Measurements from ENCODE around the gene CMTM1.
"Not testable (repeated sequence)": the region's sequence is repeated elsewhere in the genome, so short reads cannot be mapped to it uniquely, and the experiment has no call there.

CMTM1 gene

DNA sequence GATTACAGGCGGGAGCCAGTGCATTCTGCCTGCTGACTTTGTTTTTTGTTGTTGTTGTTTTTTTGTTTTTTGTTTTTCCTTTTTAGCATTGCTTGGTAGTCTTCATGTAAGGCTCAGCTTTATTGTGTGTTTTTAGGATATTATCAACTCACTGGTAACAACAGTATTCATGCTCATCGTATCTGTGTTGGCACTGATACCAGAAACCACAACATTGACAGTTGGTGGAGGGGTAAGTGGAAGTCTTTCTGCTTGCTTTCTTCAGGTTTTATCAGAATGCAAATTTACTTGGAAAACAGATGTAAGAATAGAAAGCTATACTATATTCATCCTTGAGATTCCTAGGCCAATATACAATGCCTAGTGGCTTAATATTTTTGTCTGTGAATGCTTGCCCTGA lies 3.3 kb upstream of the CMTM1 start:
- no peak for DNase-seq (ENCODE audit: low spot score)

- no peak for DNase-seq (ENCODE audit: low spot score)
Measured at GRCh38 chr16:66563574-66564334, 2.5 kb upstream of the CMTM1 start.

DNA sequence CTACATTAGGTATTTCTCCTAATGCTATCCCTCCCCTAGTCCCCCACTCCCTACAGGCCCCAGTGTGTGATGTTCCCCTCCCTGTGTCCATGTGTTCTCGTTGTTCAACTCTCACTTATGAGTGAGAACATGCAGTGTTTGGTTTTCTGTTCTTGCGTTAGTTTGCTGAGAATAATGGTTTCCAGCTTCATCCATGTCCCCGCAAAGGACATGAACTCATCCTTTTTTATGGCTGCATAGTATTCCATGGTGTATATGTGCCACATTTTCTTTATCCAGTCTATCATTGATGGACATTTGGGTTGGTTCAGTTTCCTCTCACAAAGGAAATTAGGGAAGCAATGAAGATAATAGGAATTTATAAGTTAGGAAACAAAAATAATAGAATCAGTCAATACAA lies 1.0 kb downstream of the CMTM1 start:
- not testable (repeated sequence) for DNase-seq (ENCODE audit: low spot score)

GRCh38 chr16:66568355-66568754 lies 2.1 kb downstream of the CMTM1 start:
- no peak for DNase-seq (ENCODE audit: low spot score)

GRCh38 chr16:66569131-66569530 lies 2.9 kb downstream of the CMTM1 start:
- no peak for DNase-seq (ENCODE audit: low spot score)

GRCh38 chr16:66569827-66570405 lies 3.7 kb downstream of the CMTM1 start:
- no peak for DNase-seq (ENCODE audit: low spot score)

- DNase-seq (ENCODE audit: low spot score) = no peak
Measured at GRCh38 chr16:66572356-66572755, 6.1 kb downstream of the CMTM1 start.

GRCh38 chr16:66574081-66574480 lies 7.8 kb downstream of the CMTM1 start:
- DNase-seq (ENCODE audit: low spot score) = no peak

GRCh38 chr16:66574531-66574930 lies 8.3 kb downstream of the CMTM1 start:
- DNase-seq (ENCODE audit: low spot score) = no peak

GRCh38 chr16:66575060-66575459 lies 8.8 kb downstream of the CMTM1 start:
- DNase-seq (ENCODE audit: low spot score) = no peak

DNA sequence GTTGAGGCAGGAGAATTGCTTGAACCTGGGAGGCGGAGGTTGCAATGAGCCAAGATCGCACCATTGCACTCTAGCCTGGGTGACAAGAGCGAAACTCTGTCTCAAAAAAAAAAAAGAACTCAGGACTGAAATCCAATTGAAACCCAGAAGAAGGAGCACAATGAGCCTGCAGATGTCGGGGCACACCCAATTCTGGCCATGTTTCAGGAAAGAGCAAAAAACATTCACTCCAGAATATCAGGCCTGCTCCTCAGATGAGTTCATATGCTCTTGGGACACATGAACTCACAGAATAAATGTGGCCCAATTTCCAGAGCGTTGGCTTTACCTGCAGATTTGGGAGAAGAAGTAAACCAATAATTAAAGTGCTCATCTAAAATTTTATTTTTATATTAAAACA lies 10.1 kb downstream of the CMTM1 start:
- DNase-seq (ENCODE audit: low spot score) = no peak

DNA sequence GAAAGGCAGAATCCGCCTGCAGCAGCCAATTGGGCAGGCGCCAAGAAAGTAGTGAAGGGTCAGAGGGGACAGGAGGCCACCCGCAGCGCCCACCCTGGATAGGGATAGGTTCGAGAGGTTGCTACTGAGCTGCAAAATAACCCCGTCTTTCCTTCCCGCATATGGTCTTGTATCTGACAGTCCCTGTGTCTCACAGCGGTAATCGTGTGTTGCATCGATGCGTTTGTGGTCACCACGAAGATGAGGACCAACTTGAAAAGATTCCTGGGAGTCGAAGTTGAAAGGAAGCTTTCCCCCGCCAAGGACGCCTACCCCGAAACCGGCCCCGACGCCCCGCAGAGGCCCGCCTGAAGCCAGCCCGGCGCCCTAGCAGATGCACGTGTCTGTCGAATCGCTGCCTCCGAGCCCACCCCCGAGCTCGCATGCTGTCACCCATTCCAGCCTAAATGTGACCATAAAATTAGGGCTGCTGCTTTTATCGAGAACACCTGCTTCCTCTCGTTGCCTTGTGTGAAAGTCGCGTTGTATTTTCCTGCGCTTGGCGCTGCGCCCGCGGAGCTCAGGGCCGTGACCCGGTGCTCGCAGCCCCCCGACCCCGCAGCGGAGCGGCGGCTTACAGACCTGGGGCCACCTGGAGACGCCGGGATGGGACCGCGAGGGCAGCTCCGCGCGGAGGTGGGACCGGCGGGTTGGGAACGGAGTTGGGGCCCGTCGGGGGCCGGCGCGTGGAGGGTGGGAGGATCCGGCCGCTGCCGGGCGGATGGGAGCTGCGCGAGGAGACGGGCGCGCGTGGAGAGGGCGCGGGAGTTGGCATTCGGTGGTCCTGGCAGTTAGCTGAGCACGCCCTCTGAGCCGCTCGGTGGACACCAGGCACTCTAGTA lies 12.7 kb downstream of the CMTM1 start, which contains the start of gene CMTM2:
Gene CMTM2 (plus strand): TSS at position 813 of the 881 bp plus-strand sequence. CDS start 145 bp downstream, outside the sequence.
- DNase-seq (ENCODE audit: low spot score) = peak; percentile 48

DNA sequence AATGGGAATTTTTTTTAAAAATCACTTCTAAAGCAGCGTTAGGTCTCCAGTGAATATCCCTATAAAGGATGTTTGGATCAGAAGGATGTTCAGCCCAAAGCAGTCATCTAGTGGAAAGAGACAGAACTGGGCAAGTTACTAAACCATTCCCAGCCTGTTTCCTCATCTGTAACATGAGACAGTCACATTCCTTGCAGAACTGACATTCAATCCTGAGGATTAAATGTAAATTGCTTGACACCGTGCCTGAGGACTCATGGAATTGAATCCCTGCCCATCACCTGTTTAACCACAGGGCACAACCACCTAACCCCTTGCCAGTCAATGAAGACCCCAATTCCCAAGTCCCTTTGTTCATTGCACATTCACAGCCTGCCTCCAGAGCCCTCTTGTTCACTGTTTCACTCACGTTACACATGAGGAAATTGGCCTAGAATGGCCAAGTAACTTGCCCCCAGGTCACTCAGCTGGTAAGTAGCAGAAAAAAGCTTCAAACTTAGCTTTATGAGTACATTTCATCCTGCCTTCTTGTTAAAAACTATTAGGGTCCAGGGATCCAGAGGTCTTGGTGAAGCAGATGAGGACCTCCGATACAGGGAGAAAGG lies 14.5 kb downstream of the CMTM1 start:
- peak; percentile 54 for DNase-seq (ENCODE audit: low spot score)

- no peak for DNase-seq (ENCODE audit: low spot score)
Measured at GRCh38 chr16:66581246-66581952, 15.2 kb downstream of the CMTM1 start.

GRCh38 chr16:66585481-66586239 lies 19.4 kb downstream of the CMTM1 start:
- DNase-seq (ENCODE audit: low spot score) = no peak

DNA sequence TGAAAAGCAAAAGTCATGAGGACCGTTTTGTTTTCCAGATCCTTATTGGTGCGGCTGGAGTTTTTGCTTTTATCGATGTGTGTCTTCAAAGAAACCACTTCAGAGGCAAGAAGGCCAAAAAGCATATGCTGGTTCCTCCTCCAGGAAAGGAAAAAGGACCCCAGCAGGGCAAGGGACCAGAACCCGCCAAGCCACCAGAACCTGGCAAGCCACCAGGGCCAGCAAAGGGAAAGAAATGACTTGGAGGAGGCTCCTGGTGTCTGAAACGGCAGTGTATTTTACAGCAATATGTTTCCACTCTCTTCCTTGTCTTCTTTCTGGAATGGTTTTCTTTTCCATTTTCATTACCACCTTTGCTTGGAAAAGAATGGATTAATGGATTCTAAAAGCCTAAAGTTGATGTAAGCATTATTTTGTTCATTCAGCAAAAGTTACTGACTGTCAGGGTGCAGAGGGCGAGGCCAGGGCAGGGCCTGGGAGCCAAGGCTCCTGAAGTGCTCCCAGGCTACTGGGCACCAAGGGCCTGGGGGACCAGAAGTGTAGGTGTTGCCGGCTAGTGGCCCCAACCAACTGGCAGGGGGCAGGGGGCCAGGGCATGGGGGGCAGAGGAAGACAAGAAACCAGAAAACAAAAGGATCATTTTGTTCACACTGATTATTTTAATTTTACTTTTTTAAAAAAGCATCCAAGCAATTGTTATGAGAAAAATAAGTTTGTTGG lies 21.8 kb downstream of the CMTM1 start:
- DNase-seq (ENCODE audit: low spot score) = no peak

- peak; percentile 71 for DNase-seq (ENCODE audit: low spot score)
Measured at GRCh38 chr16:66588981-66589713, 22.9 kb downstream of the CMTM1 start.

DNA sequence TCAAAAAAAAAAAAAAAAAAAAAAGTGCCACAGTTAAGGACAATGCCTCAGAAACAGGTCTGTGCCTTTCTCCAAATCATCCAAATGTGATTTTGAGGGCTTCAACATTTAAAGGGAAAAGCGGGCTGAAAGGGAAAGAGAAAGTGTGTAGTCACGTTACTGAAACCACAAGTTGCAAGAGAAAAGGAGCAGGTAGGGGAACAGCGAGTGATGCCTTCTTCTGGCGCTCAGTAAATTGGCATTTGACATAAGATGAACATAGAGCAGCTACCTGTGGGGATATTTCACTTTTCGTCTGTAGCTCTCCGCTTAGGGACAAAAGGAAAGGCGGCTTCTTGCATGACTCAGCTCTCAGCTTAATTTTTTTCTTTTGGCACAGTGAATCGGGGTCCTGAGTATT lies 24.1 kb downstream of the CMTM1 start:
- DNase-seq (ENCODE audit: low spot score) = no peak

GRCh38 chr16:66591018-66591417 lies 24.8 kb downstream of the CMTM1 start:
- DNase-seq (ENCODE audit: low spot score) = no peak

DNA sequence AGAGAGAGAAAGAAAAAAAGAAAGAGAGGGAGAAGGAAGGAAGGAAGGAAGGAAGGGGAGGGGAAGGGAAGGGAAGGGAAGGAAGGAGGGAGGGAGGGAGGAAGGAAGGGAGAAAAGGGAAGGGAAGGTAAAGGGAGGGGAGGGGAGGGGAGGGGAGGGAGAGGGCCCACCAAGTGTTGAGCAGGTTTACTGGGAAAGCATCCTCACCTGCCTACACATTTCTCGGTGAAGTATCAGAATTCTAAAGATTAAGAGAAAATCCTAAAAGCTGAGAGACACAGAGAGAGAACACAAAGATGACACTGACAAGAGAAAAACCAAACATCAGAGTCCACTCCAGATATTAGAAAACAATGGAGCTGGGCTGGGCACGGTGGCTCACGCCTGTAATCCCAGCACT lies 26.0 kb downstream of the CMTM1 start:
- DNase-seq (ENCODE audit: low spot score) = no peak
